ENCODE data around the gene RSPO1.

- no peak for TF ChIP-seq CTCF (IDR thresholded peaks at IDR 0.05)
- no peak for TF ChIP-seq MAZ (IDR thresholded peaks at IDR 0.05; ENCODE audit: borderline replicate concordance, low read depth, low read length)
- no peak for TF ChIP-seq MAX (IDR thresholded peaks at IDR 0.05)
- TF ChIP-seq GATA3 (IDR thresholded peaks at IDR 0.05; ENCODE audit: borderline replicate concordance) = no peak
- no peak for TF ChIP-seq MAFK (IDR thresholded peaks at IDR 0.05; ENCODE audit: partially characterized antibody)
- no peak for TF ChIP-seq EP300 (IDR thresholded peaks at IDR 0.05)
- no peak for TF ChIP-seq POLR2A (IDR thresholded peaks at IDR 0.05; ENCODE audit: low read length)
- no peak for TF ChIP-seq REST (IDR thresholded peaks at IDR 0.05)
Measured at GRCh38 chr1:37636435-37636834, 1.7 kb upstream of the RSPO1 start.
